Measurements from ENCODE around the gene CAMTA1.

DNA sequence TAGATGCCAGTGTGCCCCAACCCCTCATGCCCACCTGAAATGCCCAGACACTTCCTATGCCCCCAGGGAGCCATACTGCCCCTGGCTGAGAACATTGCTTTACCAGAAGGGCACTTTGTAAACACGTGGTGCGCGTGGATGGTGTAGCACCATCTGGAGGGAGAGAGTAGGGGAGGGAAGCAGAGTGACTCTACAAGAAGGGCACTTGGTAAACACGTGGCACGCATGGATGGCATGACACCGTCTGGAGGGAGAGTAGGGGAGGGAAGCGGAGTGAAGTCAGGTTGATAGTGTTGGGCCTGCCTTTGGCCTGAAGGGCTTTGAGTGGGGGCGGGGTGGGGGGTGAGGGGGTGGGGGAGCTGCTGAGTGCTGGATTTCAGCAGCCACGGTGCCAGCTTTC lies 661.8 kb downstream of the CAMTA1 start:
- TF ChIP-seq, protein P1, sequence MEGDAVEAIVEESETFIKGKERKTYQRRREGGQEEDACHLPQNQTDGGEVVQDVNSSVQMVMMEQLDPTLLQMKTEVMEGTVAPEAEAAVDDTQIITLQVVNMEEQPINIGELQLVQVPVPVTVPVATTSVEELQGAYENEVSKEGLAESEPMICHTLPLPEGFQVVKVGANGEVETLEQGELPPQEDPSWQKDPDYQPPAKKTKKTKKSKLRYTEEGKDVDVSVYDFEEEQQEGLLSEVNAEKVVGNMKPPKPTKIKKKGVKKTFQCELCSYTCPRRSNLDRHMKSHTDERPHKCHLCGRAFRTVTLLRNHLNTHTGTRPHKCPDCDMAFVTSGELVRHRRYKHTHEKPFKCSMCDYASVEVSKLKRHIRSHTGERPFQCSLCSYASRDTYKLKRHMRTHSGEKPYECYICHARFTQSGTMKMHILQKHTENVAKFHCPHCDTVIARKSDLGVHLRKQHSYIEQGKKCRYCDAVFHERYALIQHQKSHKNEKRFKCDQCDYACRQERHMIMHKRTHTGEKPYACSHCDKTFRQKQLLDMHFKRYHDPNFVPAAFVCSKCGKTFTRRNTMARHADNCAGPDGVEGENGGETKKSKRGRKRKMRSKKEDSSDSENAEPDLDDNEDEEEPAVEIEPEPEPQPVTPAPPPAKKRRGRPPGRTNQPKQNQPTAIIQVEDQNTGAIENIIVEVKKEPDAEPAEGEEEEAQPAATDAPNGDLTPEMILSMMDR (IDR thresholded peaks at IDR 0.05), result no peak
- TF ChIP-seq POLR2A (IDR thresholded peaks at IDR 0.05) (no peak), POLR2AphosphoS5 (IDR thresholded peaks at IDR 0.05; ENCODE audit: insufficient read depth in 1 of 2, low read depth in 1 of 2) (no peak)
